ENCODE data around the gene GTF2F1.
"Not testable (repeated sequence)": the region's sequence is repeated elsewhere in the genome, so short reads cannot be mapped to it uniquely, and the experiment has no call there.

Gene GTF2F1

GRCh38 chr19:6412447-6413091 is 19.6 kb upstream of the GTF2F1 start:
- Mint-ChIP-seq H3K27me3 (no peaks in the 10 kb centered on the region), H3K4me1 (ENCODE audit: low read depth) (no peaks in the 10 kb centered on the region), H3K36me3 (ENCODE audit: low read depth) (peaks cover 50% of the 10 kb centered on the region), H3K4me3 (no peak overlapping the region), H3K27ac (no peak overlapping the region), H3K9me3 (no peaks in the 10 kb centered on the region)
- intact Hi-C loops (cut with micrococcal nuclease), result no loop called here

DNA sequence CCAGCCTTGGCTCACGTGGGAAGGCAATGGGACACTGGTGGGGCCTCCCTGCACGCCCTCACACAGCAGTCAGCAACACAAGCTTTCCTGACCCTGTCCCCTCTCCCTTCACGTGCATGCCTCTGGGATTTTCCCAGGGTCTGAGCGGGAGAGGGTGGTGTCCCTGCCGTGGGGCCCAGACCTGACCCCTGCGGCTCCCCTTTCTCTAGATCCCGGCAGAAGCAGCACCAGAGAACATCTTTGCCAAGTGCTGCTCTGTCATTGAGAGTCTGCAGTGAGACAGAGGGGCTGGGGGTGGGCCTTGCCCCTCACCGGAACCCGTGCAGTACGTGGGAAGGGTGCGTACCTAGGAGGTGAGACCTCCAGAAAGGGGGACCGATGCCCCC is 19.1 kb upstream of the GTF2F1 start:
- no peak overlapping the region for H3K27ac Mint-ChIP-seq
- H3K9me3 Mint-ChIP-seq, result no peaks in the 10 kb centered on the region
- intact Hi-C loops (cut with micrococcal nuclease), result no loop called here
- H3K36me3 Mint-ChIP-seq (ENCODE audit: low read depth), result peaks cover 45% of the 10 kb centered on the region
- no peaks in the 10 kb centered on the region for H3K27me3 Mint-ChIP-seq
- no peaks in the 10 kb centered on the region for H3K4me1 Mint-ChIP-seq (ENCODE audit: low read depth)
- no peak overlapping the region for H3K4me3 Mint-ChIP-seq

DNA sequence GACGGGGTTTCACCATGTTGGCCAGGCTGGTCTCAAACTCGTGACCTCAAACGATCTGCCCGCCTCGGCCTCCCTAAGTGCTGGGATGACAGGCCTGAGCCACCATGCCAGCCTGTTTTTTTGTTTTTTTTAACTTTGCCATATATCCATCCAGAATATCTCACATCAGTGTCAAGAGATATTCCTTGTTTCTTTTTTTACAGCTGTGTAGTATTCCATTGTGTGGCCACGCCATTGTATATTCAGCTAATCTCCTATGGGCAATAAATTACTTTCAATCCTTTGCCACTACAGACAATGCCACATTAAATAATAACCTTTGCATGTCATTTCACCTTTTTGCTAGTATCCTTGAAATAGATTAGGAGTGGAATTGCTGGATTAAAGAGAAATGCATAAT is 16.4 kb upstream of the GTF2F1 start:
- H3K4me3 Mint-ChIP-seq, result no peak overlapping the region
- intact Hi-C loops (cut with micrococcal nuclease), result no loop called here
- H3K4me1 Mint-ChIP-seq (ENCODE audit: low read depth), result peaks cover 5% of the 10 kb centered on the region
- no peaks in the 10 kb centered on the region for H3K9me3 Mint-ChIP-seq
- H3K36me3 Mint-ChIP-seq (ENCODE audit: low read depth), result peaks cover 18% of the 10 kb centered on the region
- no peak overlapping the region for H3K27ac Mint-ChIP-seq
- no peaks in the 10 kb centered on the region for H3K27me3 Mint-ChIP-seq

- Mint-ChIP-seq H3K27me3 (no peaks in the 10 kb centered on the region), H3K36me3 (ENCODE audit: low read depth) (no peaks in the 10 kb centered on the region), H3K4me1 (ENCODE audit: low read depth) (peaks cover 11% of the 10 kb centered on the region), H3K9me3 (no peaks in the 10 kb centered on the region), H3K4me3 (no peak overlapping the region), H3K27ac (peak overlapping the region; percentile 55)
- intact Hi-C loops (cut with micrococcal nuclease), result no loop called here
Measured at GRCh38 chr19:6406401-6406800, 13.4 kb upstream of the GTF2F1 start.

DNA sequence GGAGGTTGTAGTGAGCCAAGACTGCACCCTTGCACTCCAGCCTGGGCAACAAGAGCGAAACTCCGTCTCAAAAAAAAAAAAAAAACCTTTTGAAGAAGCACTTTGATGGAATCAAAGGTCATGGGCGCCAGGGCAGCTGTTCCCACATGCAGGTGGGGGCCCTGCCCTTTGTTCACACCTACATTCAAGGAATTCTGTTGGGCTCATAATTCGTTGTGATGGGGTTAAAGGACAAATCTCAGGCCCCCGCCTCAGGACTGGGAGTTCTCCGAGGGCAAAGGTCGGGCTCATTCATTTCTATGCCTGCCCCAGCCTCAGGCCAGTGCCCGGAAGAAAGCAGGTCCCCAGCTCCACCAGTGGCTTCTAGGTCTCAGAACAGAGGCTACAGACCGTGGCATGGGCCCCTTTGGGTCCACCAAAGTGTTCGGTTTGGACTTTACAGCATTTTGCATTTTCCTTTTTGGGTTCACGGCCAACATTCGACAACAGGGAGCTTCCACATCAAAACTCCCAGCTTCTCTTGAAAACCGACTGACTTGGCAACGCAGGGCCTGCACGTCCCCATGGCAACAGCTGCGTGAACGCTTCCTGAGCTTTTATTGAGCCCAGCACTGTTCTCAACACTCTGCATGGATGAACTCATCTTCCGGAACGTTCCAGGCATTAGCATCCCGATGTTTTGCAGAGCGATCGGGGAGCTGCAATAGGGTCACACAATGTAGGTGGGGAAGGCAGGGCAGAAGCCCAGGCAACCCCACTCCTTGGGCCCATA is 10.1 kb upstream of the GTF2F1 start:
- no peaks in the 10 kb centered on the region for H3K27me3 Mint-ChIP-seq
- H3K36me3 Mint-ChIP-seq (ENCODE audit: low read depth), result no peaks in the 10 kb centered on the region
- H3K27ac Mint-ChIP-seq, result no peak overlapping the region
- H3K9me3 Mint-ChIP-seq, result no peaks in the 10 kb centered on the region
- H3K4me3 Mint-ChIP-seq, result no peak overlapping the region
- H3K4me1 Mint-ChIP-seq (ENCODE audit: low read depth), result peaks cover 11% of the 10 kb centered on the region
- intact Hi-C loops (cut with micrococcal nuclease), result no loop called here

DNA sequence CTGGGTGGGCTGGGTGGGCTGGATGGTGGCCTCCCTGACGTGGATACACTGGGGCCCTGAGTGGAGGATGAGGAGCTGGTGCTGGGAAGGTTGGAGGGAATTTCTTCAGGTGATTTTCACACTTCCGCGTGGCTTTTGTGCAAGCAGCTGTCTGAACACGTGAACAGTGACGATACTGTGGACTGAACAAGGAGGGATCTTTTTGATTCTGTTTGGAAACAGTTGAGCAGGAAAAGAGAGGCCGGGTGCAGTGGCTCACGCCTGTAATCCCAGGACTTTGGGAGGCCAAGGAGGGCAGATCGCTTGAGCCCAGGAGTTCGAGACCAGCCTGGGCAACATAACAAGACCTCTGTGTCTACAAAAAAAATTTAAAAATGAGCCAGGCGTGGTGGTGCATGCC is 9.1 kb upstream of the GTF2F1 start:
- no peaks in the 10 kb centered on the region for H3K9me3 Mint-ChIP-seq
- no peak overlapping the region for H3K27ac Mint-ChIP-seq
- H3K4me1 Mint-ChIP-seq (ENCODE audit: low read depth), result peaks cover 11% of the 10 kb centered on the region
- intact Hi-C loops (cut with micrococcal nuclease), result no loop called here
- H3K4me3 Mint-ChIP-seq, result no peak overlapping the region
- no peaks in the 10 kb centered on the region for H3K27me3 Mint-ChIP-seq
- no peaks in the 10 kb centered on the region for H3K36me3 Mint-ChIP-seq (ENCODE audit: low read depth)

GRCh38 chr19:6400062-6400944 is 7.3 kb upstream of the GTF2F1 start:
- H3K27ac Mint-ChIP-seq; H3K4me1 Mint-ChIP-seq (ENCODE audit: low read depth); H3K27me3 Mint-ChIP-seq; intact Hi-C loops (cut with micrococcal nuclease); H3K36me3 Mint-ChIP-seq (ENCODE audit: low read depth); H3K4me3 Mint-ChIP-seq; H3K9me3 Mint-ChIP-seq: not testable (repeated sequence)

DNA sequence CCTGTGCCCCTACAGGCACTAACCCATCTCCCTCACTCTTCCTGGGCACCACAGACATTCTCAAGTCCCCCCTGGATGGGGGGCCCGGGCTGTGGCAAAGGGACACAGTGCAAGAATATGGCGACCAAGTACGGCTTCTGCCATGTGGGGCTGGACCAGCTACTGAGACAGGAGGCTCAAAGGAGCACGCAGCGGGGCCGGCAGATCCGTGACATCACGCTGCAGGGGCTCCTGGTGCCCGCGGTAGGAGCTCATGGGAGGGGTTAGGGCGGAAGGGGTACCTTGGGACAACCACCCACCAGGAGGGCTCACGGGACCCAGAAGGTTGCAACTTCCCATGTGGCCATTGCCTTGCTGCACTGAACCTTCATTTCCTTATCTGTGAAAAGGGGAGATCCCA is 3.3 kb upstream of the GTF2F1 start:
- H3K36me3 Mint-ChIP-seq (ENCODE audit: low read depth), result peaks cover 28% of the 10 kb centered on the region
- peaks cover 28% of the 10 kb centered on the region for H3K4me1 Mint-ChIP-seq (ENCODE audit: low read depth)
- H3K9me3 Mint-ChIP-seq, result no peaks in the 10 kb centered on the region
- no peak overlapping the region for H3K4me3 Mint-ChIP-seq
- intact Hi-C loops (cut with micrococcal nuclease), result no loop called here
- no peak overlapping the region for H3K27ac Mint-ChIP-seq
- H3K27me3 Mint-ChIP-seq, result no peaks in the 10 kb centered on the region

DNA sequence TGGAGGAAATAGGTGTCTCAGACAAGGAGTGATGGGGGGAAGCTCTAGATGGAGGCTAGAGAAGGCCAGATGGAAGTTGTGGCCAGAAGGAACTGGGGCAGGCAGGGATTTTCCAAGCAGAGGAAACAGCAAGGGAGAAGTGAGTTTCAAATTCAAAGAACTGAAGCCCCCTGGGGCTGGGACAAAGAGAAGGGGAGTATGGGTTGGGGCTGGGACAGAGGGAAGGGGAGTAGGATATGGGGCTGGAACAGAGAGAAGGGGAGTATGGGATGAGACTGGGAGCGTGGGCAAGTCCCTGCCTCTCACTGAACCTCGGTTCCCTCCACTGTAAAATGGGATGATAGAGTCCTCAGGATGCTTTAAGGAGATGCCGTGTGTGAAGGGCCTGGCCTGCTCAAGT is 1.9 kb upstream of the GTF2F1 start:
- Mint-ChIP-seq H3K27ac (peak overlapping the region; percentile 97), H3K4me3 (no peak overlapping the region), H3K9me3 (no peaks in the 10 kb centered on the region), H3K36me3 (ENCODE audit: low read depth) (peaks cover 41% of the 10 kb centered on the region), H3K27me3 (no peaks in the 10 kb centered on the region), H3K4me1 (ENCODE audit: low read depth) (peaks cover 34% of the 10 kb centered on the region)
- intact Hi-C loops (cut with micrococcal nuclease), result no loop called here

DNA sequence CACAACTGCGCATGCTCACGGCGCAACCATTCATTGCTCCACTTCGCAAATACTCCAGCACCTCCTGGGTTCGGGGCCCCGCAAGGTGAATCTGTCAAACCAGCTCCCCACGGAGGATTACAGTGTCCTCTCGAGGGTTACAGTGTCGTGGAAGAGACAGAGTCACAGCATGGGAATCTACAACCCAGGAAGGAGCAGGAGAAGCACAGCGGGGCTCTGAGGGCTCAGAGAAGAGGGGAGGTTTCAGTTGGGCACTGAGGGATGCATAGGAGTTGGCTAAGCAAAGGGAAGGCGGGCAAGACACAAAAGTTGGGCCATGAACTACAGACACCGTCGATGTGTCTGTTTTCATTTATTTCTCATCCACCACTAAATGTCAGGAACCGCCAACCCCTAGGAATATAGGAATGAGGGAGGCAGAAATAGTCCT is 1.0 kb upstream of the GTF2F1 start:
- Mint-ChIP-seq H3K4me1 (ENCODE audit: low read depth) (peaks cover 34% of the 10 kb centered on the region), H3K4me3 (peak overlapping the region; percentile 97), H3K9me3 (no peaks in the 10 kb centered on the region), H3K27ac (peak overlapping the region; percentile 97), H3K27me3 (no peaks in the 10 kb centered on the region), H3K36me3 (ENCODE audit: low read depth) (peaks cover 49% of the 10 kb centered on the region)
- intact Hi-C loops (cut with micrococcal nuclease), result loop anchor here (1.0 to 2.0 kb wide), 2 partner anchors 21 to 31 kb away; partner anchors contain the start of gene KHSRP

GRCh38 chr19:6392221-6393073 is 517 bp downstream of the GTF2F1 start:
- intact Hi-C loops (cut with micrococcal nuclease), result loop anchor here (1.0 to 2.0 kb wide), 2 partner anchors 19 to 32 kb away; partner anchors contain the start of gene KHSRP
- Mint-ChIP-seq H3K9me3 (no peaks in the 10 kb centered on the region), H3K27ac (peak overlapping the region; percentile 97), H3K4me1 (ENCODE audit: low read depth) (peaks cover 39% of the 10 kb centered on the region), H3K36me3 (ENCODE audit: low read depth) (peaks cover 64% of the 10 kb centered on the region), H3K4me3 (peak overlapping the region; percentile 97), H3K27me3 (no peaks in the 10 kb centered on the region)

- peaks cover 95% of the 10 kb centered on the region for H3K36me3 Mint-ChIP-seq (ENCODE audit: low read depth)
- H3K27ac Mint-ChIP-seq, result no peak overlapping the region
- H3K27me3 Mint-ChIP-seq, result no peaks in the 10 kb centered on the region
- no peaks in the 10 kb centered on the region for H3K9me3 Mint-ChIP-seq
- no peak overlapping the region for H3K4me3 Mint-ChIP-seq
- peaks cover 21% of the 10 kb centered on the region for H3K4me1 Mint-ChIP-seq (ENCODE audit: low read depth)
- intact Hi-C loops (cut with micrococcal nuclease), result no loop called here
Measured at GRCh38 chr19:6387372-6387771, 5.6 kb downstream of the GTF2F1 start.

GRCh38 chr19:6384381-6384780 is 8.6 kb downstream of the GTF2F1 start:
- peaks cover 98% of the 10 kb centered on the region for H3K36me3 Mint-ChIP-seq (ENCODE audit: low read depth)
- no peaks in the 10 kb centered on the region for H3K27me3 Mint-ChIP-seq

More at GRCh38 chr19:6384381-6384780, 8.6 kb downstream of the GTF2F1 start:
- Mint-ChIP-seq H3K27ac (no peak overlapping the region), H3K4me1 (ENCODE audit: low read depth) (peaks cover 6% of the 10 kb centered on the region), H3K9me3 (peaks cover 18% of the 10 kb centered on the region), H3K4me3 (no peak overlapping the region)
- intact Hi-C loops (cut with micrococcal nuclease), result no loop called here

Data from dendritic cell treated with granulocyte-macrophage colony-stimulating factor and Interleukin-4, amounts not matched to agents 40 ng/mL and 50 ng/mL, for 4 days (primary cell).